HL-60 (cell line): Measurements from ENCODE around the gene GASK1A.

Experiments used
- CTCF ChIP-seq: IDR thresholded peaks from one replicate; pipeline ENCODE4 v1.5.1; 2011; ENCODE audit warnings: low read length, control low read depth, inconsistent platforms; ENCODE audit not compliant: insufficient read depth
- GABPA ChIP-seq: IDR thresholded peaks from 2 replicates; pipeline ENCODE4 v1.6.1; 2012; ENCODE audit warnings: low read depth
- POLR2AphosphoS5 ChIP-seq: IDR thresholded peaks from 2 replicates; pipeline ENCODE4 v1.6.1; 2012; ENCODE audit warnings: low read depth
- REST ChIP-seq: IDR thresholded peaks from 2 replicates; pipeline ENCODE4 v1.6.1; 2012; ENCODE audit warnings: low read depth; ENCODE audit not compliant: insufficient replicate concordance
- SPI1 ChIP-seq: IDR thresholded peaks from 2 replicates; pipeline ENCODE4 v1.6.1; 2012; ENCODE audit warnings: low read depth, mild to moderate bottlenecking, borderline replicate concordance

DNA sequence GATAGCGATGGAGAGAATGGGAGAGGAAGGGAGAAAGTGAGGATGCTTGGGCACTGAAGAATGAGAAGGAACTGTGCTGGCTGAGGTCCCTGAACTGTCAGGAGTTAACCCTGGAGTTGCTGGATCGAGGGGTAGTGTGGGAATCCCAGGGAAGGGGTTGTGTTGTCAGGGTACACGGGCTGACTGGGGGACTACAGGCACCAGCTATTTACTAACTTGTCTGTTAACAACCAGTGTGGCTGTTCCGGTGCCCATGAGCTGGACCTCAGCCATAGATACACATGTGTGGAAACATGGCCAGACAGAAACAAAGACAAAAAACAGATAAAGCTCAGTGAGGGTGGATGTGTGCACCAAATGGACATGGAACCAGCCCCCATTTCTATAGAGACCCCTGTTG is 55.1 kb downstream of the GASK1A start:
- TF ChIP-seq CTCF, result no peak
- no peak for TF ChIP-seq REST
- TF ChIP-seq POLR2AphosphoS5, result no peak
- no peak for TF ChIP-seq GABPA
- no peak for TF ChIP-seq SPI1
